ENCODE results near the gene COL8A1.

GRCh38 chr3:99823723-99824711 is 185.6 kb downstream of the COL8A1 start:
- no peak for TF ChIP-seq CTCF (IDR thresholded peaks at IDR 0.05)
- TF ChIP-seq POLR2A (IDR thresholded peaks at IDR 0.05), result no peak

Measured in vagina (tissue), 2 donors.